H9 (cell line): Measurements from ENCODE around the gene ZNF385B. TPM values are rescaled to one million over a fixed set of nuclear protein-coding genes. Genes with fewer than 3 reads are reported as not detected.

Experiments used
- DNase-seq: peaks from one replicate; pipeline ENCODE4 v3.0.0-alpha.2; 2017
- H2AFZ ChIP-seq: one replicate; pipeline ENCODE4 v1.6.1; 2013; ENCODE audit warnings: mild to moderate bottlenecking, low read length, control low read depth, moderate library complexity
- H2AK5ac ChIP-seq: 2 replicates; pipeline ENCODE4 v1.6.1; 2013; ENCODE audit warnings: low read length, control low read depth, mixed read lengths; ENCODE audit not compliant: insufficient read length
- H2BK120ac ChIP-seq: one replicate; pipeline ENCODE4 v1.6.1; 2013; ENCODE audit warnings: low read depth, mild to moderate bottlenecking, low read length, control low read depth, inconsistent platforms; ENCODE audit not compliant: poor library complexity, severe bottlenecking
- H2BK12ac ChIP-seq: 2 replicates; pipeline ENCODE4 v1.6.1; 2013; ENCODE audit warnings: low read length, control low read depth, mixed read lengths, low read depth; ENCODE audit not compliant: insufficient read length
- H2BK15ac ChIP-seq: 2 replicates; pipeline ENCODE4 v1.6.1; 2013; ENCODE audit warnings: low read depth, low read length, control low read depth
- H2BK20ac ChIP-seq: one replicate; pipeline ENCODE4 v1.6.1; 2013; ENCODE audit warnings: low read depth, mild to moderate bottlenecking, low read length, control low read depth, inconsistent platforms; ENCODE audit not compliant: poor library complexity, severe bottlenecking
- H2BK5ac ChIP-seq: 2 replicates; pipeline ENCODE4 v1.6.1; 2013; ENCODE audit warnings: low read length, control low read depth, mixed read lengths; ENCODE audit not compliant: insufficient read length
- H3K14ac ChIP-seq: 2 replicates; pipeline ENCODE4 v1.6.1; 2013; ENCODE audit warnings: low read length, control low read depth; ENCODE audit not compliant: insufficient read depth
- H3K18ac ChIP-seq: 2 replicates; pipeline ENCODE4 v1.6.1; 2013; ENCODE audit warnings: low read depth, mild to moderate bottlenecking, mixed read lengths, low read length, control low read depth; ENCODE audit not compliant: insufficient read length
- H3K23ac ChIP-seq: 2 replicates; pipeline ENCODE4 v1.6.1; 2013; ENCODE audit warnings: low read length, control low read depth, mixed read lengths, low read depth; ENCODE audit not compliant: insufficient read length
- H3K23me2 ChIP-seq: 2 replicates; pipeline ENCODE4 v1.6.1; 2013; ENCODE audit warnings: low read depth, mild to moderate bottlenecking, mixed read lengths, low read length, control low read depth; ENCODE audit not compliant: insufficient read length, poor library complexity, severe bottlenecking
- H3K27ac ChIP-seq: 2 replicates; pipeline ENCODE4 v1.5.1; 2013; ENCODE audit warnings: low read length, control low read depth, mixed read lengths, low read depth; ENCODE audit not compliant: insufficient read length
- H3K27me3 ChIP-seq: 2 replicates; pipeline ENCODE4 v1.6.1; 2013; ENCODE audit warnings: low read length, control low read depth, inconsistent platforms; ENCODE audit not compliant: insufficient read depth
- H3K4ac ChIP-seq: 2 replicates; pipeline ENCODE4 v1.6.1; 2013; ENCODE audit warnings: low read depth, mild to moderate bottlenecking, control low read depth, inconsistent platforms, low read length, moderate library complexity
- H3K4me1 ChIP-seq: 2 replicates; pipeline ENCODE4 v1.6.1; 2013; ENCODE audit warnings: low read length, control low read depth, inconsistent platforms; ENCODE audit not compliant: insufficient read depth
- H3K4me2 ChIP-seq: 2 replicates; pipeline ENCODE4 v1.6.1; 2013; ENCODE audit warnings: low read length, control low read depth, mixed read lengths; ENCODE audit not compliant: insufficient read length, insufficient read depth
- H3K56ac ChIP-seq: 2 replicates; pipeline ENCODE4 v1.6.1; 2013; ENCODE audit warnings: low read depth, mild to moderate bottlenecking, mixed read lengths, low read length, control low read depth; ENCODE audit not compliant: insufficient read length
- H3K79me1 ChIP-seq: 2 replicates; pipeline ENCODE4 v1.6.1; 2013; ENCODE audit warnings: low read depth, mild to moderate bottlenecking, moderate library complexity, low read length, control low read depth, inconsistent platforms; ENCODE audit not compliant: insufficient read depth, poor library complexity, severe bottlenecking
- H3K79me2 ChIP-seq: 2 replicates; pipeline ENCODE4 v1.6.1; 2013; ENCODE audit warnings: low read length, control low read depth, inconsistent platforms; ENCODE audit not compliant: insufficient read depth
- H3K9ac ChIP-seq: 2 replicates; pipeline ENCODE4 v1.6.1; 2013; ENCODE audit warnings: low read length, control low read depth, mixed read lengths; ENCODE audit not compliant: insufficient read length; ENCODE audit errors: extremely low read depth
- H3K9me3 ChIP-seq: one replicate; pipeline ENCODE4 v1.6.1; 2013; ENCODE audit warnings: low read depth, low read length, inconsistent platforms; ENCODE audit not compliant: control insufficient read depth
- H3T11ph ChIP-seq: one replicate; pipeline ENCODE4 v1.6.1; 2013; ENCODE audit warnings: mild to moderate bottlenecking, low read length, control low read depth, inconsistent platforms
- H4K20me1 ChIP-seq: one replicate; pipeline ENCODE4 v1.6.1; 2013; ENCODE audit not compliant: control insufficient read depth, insufficient read length, insufficient read depth
- H4K5ac ChIP-seq: 2 replicates; pipeline ENCODE4 v1.6.1; 2013; ENCODE audit warnings: low read depth, mild to moderate bottlenecking, mixed read lengths, low read length, control low read depth; ENCODE audit not compliant: insufficient read length
- H4K8ac ChIP-seq: replicated peaks from 2 replicates; pipeline ENCODE4 v1.6.1; 2013; ENCODE audit warnings: low read length, control low read depth, mixed read lengths, low read depth; ENCODE audit not compliant: insufficient read length
- H4K91ac ChIP-seq: 2 replicates; pipeline ENCODE4 v1.6.1; 2013; ENCODE audit warnings: low read depth, mild to moderate bottlenecking, moderate library complexity, mixed read lengths, low read length, control low read depth; ENCODE audit not compliant: insufficient read length
- H3K27ac Mint-ChIP-seq, 3 experiments: 2 replicates in 2 of 3; 3 replicates in 1 of 3; pipeline ENCODE4 v1.8.0; 2020 to 2021; ENCODE audit warnings: mixed read lengths in 3 of 3, mild to moderate bottlenecking in 1 of 3, moderate library complexity in 1 of 3
- H3K27me3 Mint-ChIP-seq: 2 replicates; pipeline ENCODE4 v1.8.0; 2021; ENCODE audit warnings: low read depth, mild to moderate bottlenecking, moderate library complexity, mixed read lengths
- H3K36me3 Mint-ChIP-seq, 3 experiments: 2 replicates in 2 of 3; 3 replicates in 1 of 3; pipeline ENCODE4 v1.8.0; 2020 to 2021; ENCODE audit warnings: low read depth in 3 of 3, mixed read lengths in 3 of 3; ENCODE audit not compliant: insufficient read depth in 1 of 3
- H3K4me1 Mint-ChIP-seq, 2 experiments: 2 replicates each; pipeline ENCODE4 v1.8.0; 2020; ENCODE audit warnings: mixed read lengths in 2 of 2
- H3K4me3 Mint-ChIP-seq, 2 experiments: 2 replicates in 1 of 2; 3 replicates in 1 of 2; pipeline ENCODE4 v1.8.0; 2020 to 2021; ENCODE audit warnings: mild to moderate bottlenecking in 2 of 2, mixed read lengths in 2 of 2, moderate library complexity in 1 of 2
- H3K9me3 Mint-ChIP-seq, 2 experiments: 2 replicates in 1 of 2; 3 replicates in 1 of 2; pipeline ENCODE4 v1.8.0; 2020; ENCODE audit warnings: mild to moderate bottlenecking in 2 of 2, mixed read lengths in 2 of 2, moderate library complexity in 1 of 2
- CTCF ChIP-seq: fragments of 200-600 bp; sonication (generic); conservative IDR thresholded peaks from 3 replicates; pipeline ENCODE4 v1.8.0; 2021; ENCODE audit warnings: antibody characterized with exemption, mild to moderate bottlenecking
- WGBS: extraction: QIAGEN DNeasy Blood & Tissue Kit; methylation state at CpG from one replicate; pipeline ENCODE4 v1.1.7; 2013; ENCODE audit warnings: missing lambda C conversion rate, low lambda C conversion rate, mixed read lengths; ENCODE audit not compliant: insufficient read length; ENCODE audit errors: extremely low coverage; 5-methylcytosine and 5-hydroxymethylcytosine counted together
- total RNA-seq: library from RNA; stranded (reverse); gene quantifications from 2 replicates; pipeline ENCODE4 v1.2.1, GENCODE V29; 2021

ZNF385B gene
- total RNA-seq, 1 experiment from 2014 or later = 2.1 TPM

GRCh38 chr2:179538406-179539123 lies 322.8 kb downstream of the ZNF385B start:
- H3K4me3 Mint-ChIP-seq = no peak overlapping the region
- H4K5ac ChIP-seq = no peak overlapping the region
- no peak overlapping the region for H2AK5ac ChIP-seq
- H4K8ac ChIP-seq = no peak overlapping the region
- no peak overlapping the region for H2BK5ac ChIP-seq
- H3K27ac ChIP-seq = no peak overlapping the region
- DNase-seq = no peak
- H4K91ac ChIP-seq = no peak overlapping the region
- peaks cover 3 to 6% (median 4%) of the 10 kb centered on the region in 3 experiments; a peak in 3 of 7 replicates for H3K36me3 Mint-ChIP-seq
- H3K4me2 ChIP-seq = no peak overlapping the region
- H3K79me1 ChIP-seq = no peaks in the 10 kb centered on the region
- WGBS = no CpG with 5 or more reads among the region's 1 CpG
- H3K27me3 ChIP-seq = no peaks in the 10 kb centered on the region
- H3K56ac ChIP-seq = no peak overlapping the region
- H4K20me1 ChIP-seq = no peaks in the 10 kb centered on the region
- no peak overlapping the region for H3K18ac ChIP-seq
- H2BK120ac ChIP-seq = no peak overlapping the region
- no peak overlapping the region for H2BK12ac ChIP-seq
- H3K9me3 ChIP-seq = no peaks in the 10 kb centered on the region
- no peak overlapping the region for H3T11ph ChIP-seq
- H3K4ac ChIP-seq = no peak overlapping the region
- no peak overlapping the region for H2AFZ ChIP-seq
- H3K9me3 Mint-ChIP-seq = peaks cover 4 to 5% of the 10 kb centered on the region in 2 experiments; a peak in 4 of 5 replicates
- H3K23ac ChIP-seq = no peak overlapping the region
- no peak for TF ChIP-seq CTCF
- no peak overlapping the region for H3K27ac Mint-ChIP-seq
- H3K4me1 ChIP-seq = no peaks in the 10 kb centered on the region
- H3K27me3 Mint-ChIP-seq = no peaks in the 10 kb centered on the region
- no peak overlapping the region for H3K14ac ChIP-seq
- no peak overlapping the region for H2BK20ac ChIP-seq
- H3K23me2 ChIP-seq = no peaks in the 10 kb centered on the region
- peaks cover 3 to 6% of the 10 kb centered on the region in 2 experiments for H3K4me1 Mint-ChIP-seq
- no peak overlapping the region for H2BK15ac ChIP-seq
- H3K9ac ChIP-seq = no peak overlapping the region
- no peaks in the 10 kb centered on the region for H3K79me2 ChIP-seq
